GM04503 (cell line): Measurements from ENCODE around the gene FOXJ1.

ENCODE experiments used
- DNase-seq: peaks from one replicate; pipeline ENCODE4 v3.0.0-alpha.2; 2012; ENCODE audit warnings: low read depth

The FOXJ1 gene

DNA sequence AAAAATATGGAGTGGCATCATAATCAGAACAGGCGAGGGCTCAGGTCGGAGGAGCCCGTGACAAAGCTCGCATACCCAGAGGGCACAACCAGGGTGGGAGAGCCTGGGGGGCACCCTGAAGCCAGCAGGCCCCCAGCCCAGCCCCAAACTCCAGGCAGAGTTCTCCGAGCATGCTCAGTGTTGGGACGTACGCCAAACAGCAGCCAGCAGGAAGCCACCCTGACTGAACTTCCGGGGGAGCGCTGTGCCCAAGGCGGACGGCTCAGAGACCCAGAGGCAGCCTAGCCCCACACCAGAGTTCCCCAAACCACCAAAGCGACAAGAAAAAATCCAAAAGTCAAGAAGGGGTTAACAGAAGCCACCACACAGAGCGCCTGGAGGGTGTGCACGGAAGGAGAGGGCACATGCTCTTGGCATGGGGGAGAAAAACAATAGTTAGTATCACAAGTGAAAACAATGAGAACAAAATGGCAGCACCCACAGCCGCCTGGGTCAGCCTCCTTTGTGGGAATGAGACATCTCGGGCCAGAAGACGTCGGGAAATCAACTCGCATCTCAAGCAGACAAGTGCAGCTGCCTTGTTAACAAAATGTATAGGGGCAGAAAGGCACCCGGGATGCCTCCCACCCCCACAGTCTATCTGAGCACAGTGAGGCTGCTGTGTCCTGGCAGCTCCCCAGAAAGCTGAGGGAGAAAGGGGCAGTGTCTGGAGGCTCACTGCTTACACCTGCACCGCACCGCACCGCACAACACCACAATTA, 49.3 kb downstream of the FOXJ1 start:
- DNase-seq: no peak

GRCh38 chr17:76090517-76091129, 50.4 kb downstream of the FOXJ1 start:
- DNase-seq: no peak

GRCh38 chr17:76089680-76090516, 51.1 kb downstream of the FOXJ1 start:
- DNase-seq: no peak

DNA sequence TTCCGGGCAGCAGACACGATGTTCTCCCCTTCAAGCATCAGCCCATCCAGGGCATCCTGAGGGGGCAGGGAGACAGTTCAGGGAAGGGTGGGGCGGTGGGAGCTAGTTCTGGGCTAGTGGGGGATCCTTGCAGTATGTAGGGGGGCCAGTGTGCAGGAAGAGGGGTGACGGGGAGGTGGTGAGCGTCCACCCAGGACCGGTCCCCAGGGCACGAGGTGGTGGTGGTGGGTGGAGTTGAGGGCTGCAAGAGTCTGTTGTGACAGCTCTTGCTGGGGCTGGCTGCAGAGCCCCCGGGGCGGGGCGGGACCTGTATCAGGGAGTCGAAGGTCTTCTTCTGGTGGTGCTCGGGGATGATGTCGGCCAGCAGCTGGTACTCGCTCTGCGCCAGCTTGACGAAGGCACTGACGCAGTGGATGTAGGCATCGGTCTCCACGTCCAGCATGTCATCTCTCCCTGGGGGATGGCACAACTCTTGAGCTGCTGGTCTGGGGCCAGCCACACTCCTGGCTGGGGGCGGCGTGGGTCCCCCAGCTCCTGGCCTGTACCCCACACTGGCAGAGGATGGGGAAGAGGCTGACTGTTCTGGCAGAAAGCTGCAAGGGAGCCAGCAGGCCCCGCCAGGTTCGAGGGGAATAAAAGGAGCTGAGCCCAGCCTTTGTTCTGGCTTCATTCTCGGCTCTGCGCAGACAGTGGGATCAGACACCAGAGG, 52.0 kb downstream of the FOXJ1 start:
- no peak for DNase-seq

GRCh38 chr17:76088041-76088867, 52.8 kb downstream of the FOXJ1 start:
- no peak for DNase-seq

GRCh38 chr17:76087531-76087930, 53.5 kb downstream of the FOXJ1 start:
- DNase-seq: no peak

- no peak for DNase-seq
These were observed 54.7 kb downstream of the FOXJ1 start for GRCh38 chr17:76086384-76086783.
